Measurements from ENCODE around the gene TNFAIP2. TPM values are rescaled to one million over a fixed set of nuclear protein-coding genes. Genes with fewer than 3 reads are reported as not detected.

Gene TNFAIP2
- total RNA-seq, 2 donors from 2014 or later: 24.5 to 32.2 TPM

- H3K27me3 ChIP-seq: peaks cover 5% of the 10 kb centered on the region in 2 donors
Measured at GRCh38 chr14:103088921-103089320, 34.3 kb upstream of the TNFAIP2 start.

GRCh38 chr14:103089386-103090335 is 33.6 kb upstream of the TNFAIP2 start:
- Histone ChIP-seq H3K36me3 (no peaks in the 10 kb centered on the region), H3K27ac (no peak overlapping the region), H3K27me3 (peaks cover 0 to 5% of the 10 kb centered on the region in 2 donors), H3K4me3 (no peak overlapping the region), H3K9me3 (no peaks in the 10 kb centered on the region), H3K4me1 (peaks cover 0 to 20% of the 10 kb centered on the region in 2 donors)
- no peak for TF ChIP-seq CTCF (IDR thresholded peaks at IDR 0.05)
- no peak for DNase-seq (ENCODE audit: low spot score)

More at GRCh38 chr14:103088921-103089320, 34.3 kb upstream of the TNFAIP2 start:
- H3K36me3 ChIP-seq: no peaks in the 10 kb centered on the region
- H3K9me3 ChIP-seq: no peaks in the 10 kb centered on the region
- no peak overlapping the region for H3K27ac ChIP-seq
- peaks cover 0 to 19% of the 10 kb centered on the region in 2 donors for H3K4me1 ChIP-seq
- no peak for TF ChIP-seq CTCF (IDR thresholded peaks at IDR 0.05)
- no peak overlapping the region for H3K4me3 ChIP-seq
- DNase-seq (ENCODE audit: low spot score): no peak

- no peak for DNase-seq (ENCODE audit: low spot score)
- no peak for TF ChIP-seq CTCF (IDR thresholded peaks at IDR 0.05)
- Histone ChIP-seq H3K4me1 (peaks cover 0 to 24% of the 10 kb centered on the region in 2 donors), H3K4me3 (peak overlapping the region in 1 of 2 donors; percentile 58), H3K27ac (no peak overlapping the region), H3K9me3 (no peaks in the 10 kb centered on the region), H3K27me3 (no peaks in the 10 kb centered on the region), H3K36me3 (no peaks in the 10 kb centered on the region)
Measured at GRCh38 chr14:103090481-103091020, 32.7 kb upstream of the TNFAIP2 start.

GRCh38 chr14:103091041-103091882 is 32.0 kb upstream of the TNFAIP2 start:
- peak overlapping the region in 1 of 2 donors; percentile 49 for H3K27ac ChIP-seq
- peak overlapping the region; percentile 36 to 58 for H3K4me3 ChIP-seq
- no peaks in the 10 kb centered on the region for H3K36me3 ChIP-seq
- H3K4me1 ChIP-seq: peaks cover 0 to 24% of the 10 kb centered on the region in 2 donors
- no peak for DNase-seq (ENCODE audit: low spot score)
- no peaks in the 10 kb centered on the region for H3K27me3 ChIP-seq
- no peaks in the 10 kb centered on the region for H3K9me3 ChIP-seq
- peak; percentile 48 to 76 for TF ChIP-seq CTCF (IDR thresholded peaks at IDR 0.05)

GRCh38 chr14:103091883-103092222 is 31.4 kb upstream of the TNFAIP2 start:
- H3K9me3 ChIP-seq: no peaks in the 10 kb centered on the region
- DNase-seq (ENCODE audit: low spot score): no peak
- no peaks in the 10 kb centered on the region for H3K36me3 ChIP-seq
- peak overlapping the region; percentile 36 to 58 for H3K4me3 ChIP-seq
- peaks cover 0 to 24% of the 10 kb centered on the region in 2 donors for H3K4me1 ChIP-seq
- H3K27ac ChIP-seq: peak overlapping the region in 1 of 2 donors; percentile 49
- H3K27me3 ChIP-seq: no peaks in the 10 kb centered on the region
- TF ChIP-seq CTCF (IDR thresholded peaks at IDR 0.05): no peak

All from right atrium auricular region (tissue), 2 donors.